ENCODE results near the gene C22orf15.
A peak's percentile ranks its signal among the peaks of the same experiment; 100 is the strongest.

C22orf15 gene

DNA sequence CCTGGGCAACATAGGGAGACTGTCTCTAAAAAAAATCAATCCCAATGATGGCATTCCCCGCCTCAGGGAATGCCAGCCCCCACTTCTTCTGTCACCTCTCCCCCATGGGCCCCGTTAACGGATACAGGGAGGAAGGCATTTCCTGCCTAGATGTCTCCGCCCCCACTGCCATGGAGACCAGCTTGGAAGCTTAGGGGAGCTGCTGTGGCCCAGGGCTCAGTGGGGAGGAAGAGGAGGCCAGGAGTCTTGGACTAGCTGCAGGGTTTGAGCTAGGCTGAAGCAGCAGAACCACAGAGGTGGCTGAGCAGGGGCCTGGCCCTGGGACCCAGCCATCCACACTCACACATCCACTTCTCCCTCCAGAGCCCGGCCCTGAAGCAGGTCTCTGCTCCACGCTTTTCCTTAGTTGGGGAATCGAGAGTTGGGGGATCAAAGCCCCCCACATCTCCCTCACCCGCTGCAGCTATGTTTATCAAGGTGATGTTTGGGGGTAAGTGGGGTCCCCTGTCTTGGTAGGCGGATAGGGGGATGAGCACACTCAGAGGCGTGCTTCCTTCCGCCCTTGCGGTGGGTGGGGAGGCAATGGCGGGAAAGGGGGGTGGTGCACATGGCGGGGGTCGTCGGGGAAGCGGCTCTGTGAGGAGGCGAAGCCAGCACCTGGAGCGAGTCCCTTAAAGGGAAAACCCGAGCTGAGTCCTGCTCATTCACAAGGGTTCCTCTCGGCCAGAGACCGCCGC is at the start of gene C22orf15:
C22orf15 (plus strand) TSS at position 149 of the 737 bp plus-strand sequence; CDS start at position 466, 317 bp downstream.
- TF ChIP-seq FOXM1 (IDR thresholded peaks at IDR 0.05; ENCODE audit: borderline replicate concordance, low read depth) (no peak), RAD21 (IDR thresholded peaks at IDR 0.05; ENCODE audit: low read depth) (no peak), CEBPB (IDR thresholded peaks at IDR 0.05) (no peak)
- TF ChIP-seq, protein P1, sequence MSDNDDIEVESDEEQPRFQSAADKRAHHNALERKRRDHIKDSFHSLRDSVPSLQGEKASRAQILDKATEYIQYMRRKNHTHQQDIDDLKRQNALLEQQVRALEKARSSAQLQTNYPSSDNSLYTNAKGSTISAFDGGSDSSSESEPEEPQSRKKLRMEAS (IDR thresholded peaks at IDR 0.05) = no peak

DNA sequence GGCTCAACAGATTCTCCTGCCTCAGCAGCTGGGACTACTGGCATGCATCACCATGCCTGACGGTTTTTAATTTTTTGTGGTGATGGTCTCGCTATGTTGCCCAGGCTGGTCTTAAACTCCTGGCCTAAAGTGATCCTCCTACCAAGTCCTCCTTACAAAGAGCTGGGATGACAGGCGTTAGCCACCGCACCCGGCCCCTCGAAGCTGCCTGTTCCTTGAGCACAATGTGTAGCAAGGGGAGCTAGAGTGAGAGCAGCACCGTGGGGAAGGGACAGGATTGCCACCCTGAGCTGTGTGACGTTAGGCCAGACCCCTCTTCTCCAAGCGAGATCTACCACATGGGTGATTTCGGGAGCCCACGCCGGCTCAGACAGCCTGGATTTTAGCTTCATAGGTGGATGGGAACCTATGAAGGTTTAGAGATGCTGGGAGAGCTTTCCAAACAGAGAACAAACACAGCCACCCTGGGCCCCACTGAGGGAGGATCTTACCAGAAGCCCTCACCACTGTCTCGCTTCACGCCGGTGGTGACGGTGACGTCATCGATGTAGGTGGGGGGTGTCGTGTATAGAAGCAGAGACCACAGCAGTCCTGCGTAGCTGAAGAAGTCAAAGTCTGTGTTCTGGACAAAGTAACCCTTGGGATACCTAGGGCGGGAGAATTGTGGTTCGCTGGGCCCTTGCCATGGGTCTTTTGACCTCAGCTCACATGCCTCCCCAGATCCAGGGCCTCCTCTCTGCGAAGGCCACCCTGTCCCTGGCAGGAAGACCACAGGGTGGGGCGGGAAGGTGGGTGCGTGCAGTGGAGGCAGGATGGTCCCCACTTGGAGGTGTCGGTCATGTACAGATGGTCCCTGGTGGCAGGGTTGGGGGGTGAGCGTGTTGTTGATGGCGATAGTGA is 48.8 kb upstream of the C22orf15 start:
- TF ChIP-seq CEBPB (IDR thresholded peaks at IDR 0.05) (no peak), ZBTB7A (IDR thresholded peaks at IDR 0.05; ENCODE audit: low read depth) (no peak), EP300 (IDR thresholded peaks at IDR 0.05; ENCODE audit: borderline replicate concordance) (no peak), NFIC (IDR thresholded peaks at IDR 0.05) (no peak), FOXM1 (IDR thresholded peaks at IDR 0.05; ENCODE audit: borderline replicate concordance, low read depth) (no peak), YY1 (IDR thresholded peaks at IDR 0.05; ENCODE audit: low read depth) (no peak), TCF12 (IDR thresholded peaks at IDR 0.05; ENCODE audit: low read depth) (no peak), TAF1 (IDR thresholded peaks at IDR 0.05; ENCODE audit: low read depth) (no peak)
- TF ChIP-seq, protein P1 (IDR thresholded peaks at IDR 0.05) = no peak
- TF ChIP-seq, protein P2, sequence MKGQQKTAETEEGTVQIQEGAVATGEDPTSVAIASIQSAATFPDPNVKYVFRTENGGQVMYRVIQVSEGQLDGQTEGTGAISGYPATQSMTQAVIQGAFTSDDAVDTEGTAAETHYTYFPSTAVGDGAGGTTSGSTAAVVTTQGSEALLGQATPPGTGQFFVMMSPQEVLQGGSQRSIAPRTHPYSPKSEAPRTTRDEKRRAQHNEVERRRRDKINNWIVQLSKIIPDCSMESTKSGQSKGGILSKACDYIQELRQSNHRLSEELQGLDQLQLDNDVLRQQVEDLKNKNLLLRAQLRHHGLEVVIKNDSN (IDR thresholded peaks at IDR 0.05) = no peak

- TF ChIP-seq FOXM1 (IDR thresholded peaks at IDR 0.05; ENCODE audit: borderline replicate concordance, low read depth) (no peak), CEBPB (IDR thresholded peaks at IDR 0.05) (no peak), EP300 (IDR thresholded peaks at IDR 0.05; ENCODE audit: borderline replicate concordance) (no peak), TCF12 (IDR thresholded peaks at IDR 0.05; ENCODE audit: low read depth) (no peak), RAD21 (IDR thresholded peaks at IDR 0.05; ENCODE audit: low read depth) (no peak)
Observed at GRCh38 chr22:23714596-23715578, 47.9 kb upstream of the C22orf15 start.

DNA sequence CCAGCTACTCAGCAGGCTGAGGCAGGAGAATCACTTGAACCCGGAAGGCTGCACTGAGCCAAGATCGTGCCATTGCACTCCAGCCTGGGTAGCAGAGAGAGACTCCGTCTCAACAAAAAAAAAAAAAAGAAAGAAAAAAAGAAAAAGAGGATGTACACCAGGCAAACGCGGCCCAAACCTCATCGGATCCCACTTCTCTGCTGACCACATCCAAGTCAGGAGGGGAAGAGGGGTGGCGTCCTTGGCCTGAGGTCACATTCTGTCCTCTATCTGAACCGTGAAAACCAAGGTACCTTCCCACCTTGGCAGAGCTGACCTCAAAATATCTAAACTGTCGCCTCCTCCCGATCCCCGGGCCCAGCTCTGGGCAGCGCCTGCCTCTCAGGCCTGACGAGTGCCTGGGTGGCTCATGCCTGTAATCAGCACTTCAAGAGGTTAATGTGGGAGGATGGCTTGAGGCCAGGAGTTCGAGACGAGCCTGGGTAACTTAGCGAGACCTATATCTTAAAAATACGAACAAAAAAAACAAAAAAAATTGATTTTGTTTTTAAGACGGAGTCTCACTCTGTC is 46.9 kb upstream of the C22orf15 start:
- TF ChIP-seq EP300 (IDR thresholded peaks at IDR 0.05; ENCODE audit: borderline replicate concordance) (no peak), CEBPB (IDR thresholded peaks at IDR 0.05) (no peak), ZBTB7A (IDR thresholded peaks at IDR 0.05; ENCODE audit: low read depth) (no peak), CREB1 (IDR thresholded peaks at IDR 0.05; ENCODE audit: low read depth) (no peak), NFIC (IDR thresholded peaks at IDR 0.05) (no peak), FOXM1 (IDR thresholded peaks at IDR 0.05; ENCODE audit: borderline replicate concordance, low read depth) (no peak), EGR1 (IDR thresholded peaks at IDR 0.05) (no peak), YY1 (IDR thresholded peaks at IDR 0.05; ENCODE audit: low read depth) (no peak), TCF12 (IDR thresholded peaks at IDR 0.05; ENCODE audit: low read depth) (no peak), TEAD4 (IDR thresholded peaks at IDR 0.05) (no peak), RAD21 (IDR thresholded peaks at IDR 0.05; ENCODE audit: low read depth) (no peak), TAF1 (IDR thresholded peaks at IDR 0.05; ENCODE audit: low read depth) (no peak)
- TF ChIP-seq, protein P3, sequence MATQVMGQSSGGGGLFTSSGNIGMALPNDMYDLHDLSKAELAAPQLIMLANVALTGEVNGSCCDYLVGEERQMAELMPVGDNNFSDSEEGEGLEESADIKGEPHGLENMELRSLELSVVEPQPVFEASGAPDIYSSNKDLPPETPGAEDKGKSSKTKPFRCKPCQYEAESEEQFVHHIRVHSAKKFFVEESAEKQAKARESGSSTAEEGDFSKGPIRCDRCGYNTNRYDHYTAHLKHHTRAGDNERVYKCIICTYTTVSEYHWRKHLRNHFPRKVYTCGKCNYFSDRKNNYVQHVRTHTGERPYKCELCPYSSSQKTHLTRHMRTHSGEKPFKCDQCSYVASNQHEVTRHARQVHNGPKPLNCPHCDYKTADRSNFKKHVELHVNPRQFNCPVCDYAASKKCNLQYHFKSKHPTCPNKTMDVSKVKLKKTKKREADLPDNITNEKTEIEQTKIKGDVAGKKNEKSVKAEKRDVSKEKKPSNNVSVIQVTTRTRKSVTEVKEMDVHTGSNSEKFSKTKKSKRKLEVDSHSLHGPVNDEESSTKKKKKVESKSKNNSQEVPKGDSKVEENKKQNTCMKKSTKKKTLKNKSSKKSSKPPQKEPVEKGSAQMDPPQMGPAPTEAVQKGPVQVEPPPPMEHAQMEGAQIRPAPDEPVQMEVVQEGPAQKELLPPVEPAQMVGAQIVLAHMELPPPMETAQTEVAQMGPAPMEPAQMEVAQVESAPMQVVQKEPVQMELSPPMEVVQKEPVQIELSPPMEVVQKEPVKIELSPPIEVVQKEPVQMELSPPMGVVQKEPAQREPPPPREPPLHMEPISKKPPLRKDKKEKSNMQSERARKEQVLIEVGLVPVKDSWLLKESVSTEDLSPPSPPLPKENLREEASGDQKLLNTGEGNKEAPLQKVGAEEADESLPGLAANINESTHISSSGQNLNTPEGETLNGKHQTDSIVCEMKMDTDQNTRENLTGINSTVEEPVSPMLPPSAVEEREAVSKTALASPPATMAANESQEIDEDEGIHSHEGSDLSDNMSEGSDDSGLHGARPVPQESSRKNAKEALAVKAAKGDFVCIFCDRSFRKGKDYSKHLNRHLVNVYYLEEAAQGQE (IDR thresholded peaks at IDR 0.05; ENCODE audit: low read depth) = no peak
- TF ChIP-seq, protein P2 (IDR thresholded peaks at IDR 0.05) = no peak
- TF ChIP-seq, protein P1 (IDR thresholded peaks at IDR 0.05) = no peak

GRCh38 chr22:23716811-23717801 is 45.7 kb upstream of the C22orf15 start:
- TF ChIP-seq NFIC (IDR thresholded peaks at IDR 0.05) (peak; percentile 40; the same call in 1 of the 2 replicates), TCF12 (IDR thresholded peaks at IDR 0.05; ENCODE audit: low read depth) (peak; percentile 62), EP300 (IDR thresholded peaks at IDR 0.05; ENCODE audit: borderline replicate concordance) (no peak; the same call in 1 of the 2 replicates), CREB1 (IDR thresholded peaks at IDR 0.05; ENCODE audit: low read depth) (peak; percentile 94), TAF1 (IDR thresholded peaks at IDR 0.05; ENCODE audit: low read depth) (peak; percentile 71; the same call in 1 of the 2 replicates), EGR1 (IDR thresholded peaks at IDR 0.05) (peak; percentile 64; the same call in 1 of the 2 replicates), TEAD4 (IDR thresholded peaks at IDR 0.05) (peak; percentile 26; the same call in 1 of the 2 replicates), FOXM1 (IDR thresholded peaks at IDR 0.05; ENCODE audit: borderline replicate concordance, low read depth) (no peak), CEBPB (IDR thresholded peaks at IDR 0.05) (no peak), RAD21 (IDR thresholded peaks at IDR 0.05; ENCODE audit: low read depth) (no peak), YY1 (IDR thresholded peaks at IDR 0.05; ENCODE audit: low read depth) (peak; percentile 100), ZBTB7A (IDR thresholded peaks at IDR 0.05; ENCODE audit: low read depth) (no peak)
- TF ChIP-seq, protein P2 (IDR thresholded peaks at IDR 0.05) = peak; percentile 98
- TF ChIP-seq, protein P3 (IDR thresholded peaks at IDR 0.05; ENCODE audit: low read depth) = no peak
- TF ChIP-seq, protein P1 (IDR thresholded peaks at IDR 0.05) = peak; percentile 93
